ENCODE data around the gene CSNK1E.
A peak's percentile ranks its signal among the peaks of the same experiment; 100 is the strongest.

CSNK1E gene

DNA sequence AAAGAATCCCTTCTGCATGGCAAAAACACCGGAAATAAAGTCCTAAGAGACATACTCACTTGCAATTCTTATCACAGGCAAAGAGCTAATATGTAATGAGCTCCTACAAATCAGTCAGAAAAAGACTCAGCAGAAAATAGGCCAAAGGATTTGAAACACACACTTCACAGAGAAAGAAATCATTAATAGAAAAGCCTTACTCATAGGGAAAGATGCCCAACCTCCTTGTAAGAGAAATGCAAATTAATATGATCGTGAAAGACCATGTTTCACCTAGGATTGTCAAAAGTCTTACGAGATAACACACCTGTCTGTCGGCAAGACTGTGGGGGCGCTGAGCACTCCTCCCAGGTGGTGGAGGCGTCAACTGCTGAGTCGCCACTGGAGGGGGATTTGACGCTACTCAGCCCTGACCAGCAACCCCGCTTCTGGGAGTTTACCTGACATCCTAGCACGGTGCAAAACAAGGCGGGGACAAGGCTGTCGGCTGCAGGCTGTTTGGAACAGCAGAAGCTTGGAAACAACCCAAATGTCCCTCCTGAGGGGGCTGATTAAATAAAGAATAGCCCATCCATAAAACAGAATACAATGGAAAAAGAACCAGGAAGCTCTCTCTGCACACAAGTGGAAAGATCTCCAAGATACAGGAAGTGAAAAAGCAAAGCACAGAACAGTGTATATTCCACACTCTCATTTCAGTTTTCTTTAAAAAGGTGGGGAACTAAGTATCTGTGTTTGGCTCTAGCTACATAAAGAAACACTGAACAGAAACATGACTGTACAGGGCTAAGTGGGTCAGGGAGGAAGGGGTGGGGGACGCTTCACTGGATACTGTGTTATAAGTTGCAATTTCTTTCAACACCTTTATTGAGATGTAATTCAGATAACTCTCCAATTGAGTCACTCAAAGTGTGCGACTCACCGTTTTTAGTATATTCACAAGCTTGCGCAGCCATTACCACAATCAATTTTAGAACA is 11.5 kb downstream of the CSNK1E start:
- peak; percentile 19 for DNase-seq

DNA sequence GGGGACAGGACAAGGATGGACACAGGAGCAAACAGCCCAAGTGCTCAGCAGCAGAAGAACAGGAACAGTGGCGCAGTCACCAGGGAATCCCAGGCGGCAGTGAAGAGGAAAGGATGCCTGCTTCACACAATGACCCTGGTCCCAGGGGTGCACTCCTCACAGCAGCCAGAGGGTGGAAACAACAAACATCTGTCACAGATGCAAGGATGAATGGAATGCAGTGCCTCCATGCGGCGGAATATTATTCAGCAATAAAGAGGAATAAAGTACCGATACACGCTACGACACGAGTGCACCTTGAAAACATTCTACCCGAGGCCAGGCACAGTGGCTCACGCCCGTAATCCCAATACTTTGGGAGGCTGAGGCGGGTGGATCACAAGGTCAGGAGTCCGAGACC is 12.7 kb downstream of the CSNK1E start:
- no peak for DNase-seq

DNA sequence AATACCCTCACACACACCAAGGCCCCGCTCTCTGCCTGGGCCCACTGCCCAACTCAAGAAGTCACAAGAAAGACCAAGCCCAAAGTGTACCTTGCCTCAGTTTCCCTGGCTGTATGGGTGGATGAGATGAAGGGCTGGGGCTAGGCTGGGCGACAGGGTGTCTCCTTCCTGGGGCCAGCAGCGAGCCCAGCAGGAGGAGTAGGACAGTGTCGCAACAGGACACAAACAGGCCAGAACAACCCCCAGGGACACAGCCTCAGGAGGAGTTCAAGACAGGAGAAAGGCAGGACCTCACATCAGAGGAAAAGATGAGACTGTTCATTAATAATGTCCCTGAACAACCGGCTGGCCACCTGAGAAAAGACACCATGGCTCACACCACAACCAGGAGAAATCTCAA is 13.3 kb downstream of the CSNK1E start:
- no peak for DNase-seq

DNA sequence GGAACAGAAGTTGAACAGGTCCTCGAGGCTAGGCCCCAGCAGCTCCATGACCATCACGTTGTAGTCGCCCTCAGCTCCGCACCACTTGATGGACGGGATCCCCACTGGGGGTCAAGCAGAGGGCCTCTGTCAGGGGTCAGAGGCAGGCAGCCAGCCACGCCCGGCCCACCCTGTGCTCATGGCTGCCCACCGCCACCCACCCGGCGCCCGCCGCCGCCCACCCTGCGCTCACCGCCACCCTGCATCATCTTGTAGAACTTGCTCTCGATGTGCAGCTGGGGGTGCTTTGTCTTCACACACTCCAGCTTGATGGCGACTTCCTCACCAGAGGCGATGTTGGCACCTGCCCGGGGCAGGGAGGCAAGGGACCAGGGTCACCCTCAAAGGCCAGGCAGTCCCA is 14.3 kb downstream of the CSNK1E start:
- DNase-seq: no peak

DNA sequence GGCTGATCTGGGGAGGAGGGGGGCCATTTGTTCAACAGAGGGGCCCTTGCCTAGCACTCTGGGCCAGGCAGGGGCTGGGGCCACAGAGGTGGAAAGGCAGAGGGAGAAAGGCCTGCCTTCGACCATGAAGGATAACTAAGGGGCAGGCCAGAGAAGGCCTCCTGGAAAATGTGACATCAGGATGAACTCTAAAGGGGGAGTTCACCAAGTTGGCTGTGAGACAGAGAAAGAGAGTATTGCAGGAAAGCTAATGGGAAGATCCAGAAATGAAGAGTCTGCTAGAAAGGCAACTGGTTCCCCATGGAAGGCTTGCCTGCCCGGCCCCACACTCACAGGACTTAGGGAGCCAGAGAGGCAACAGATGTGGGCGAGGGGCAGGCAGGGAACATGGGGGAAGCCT is 16.3 kb downstream of the CSNK1E start:
- DNase-seq: no peak

DNA sequence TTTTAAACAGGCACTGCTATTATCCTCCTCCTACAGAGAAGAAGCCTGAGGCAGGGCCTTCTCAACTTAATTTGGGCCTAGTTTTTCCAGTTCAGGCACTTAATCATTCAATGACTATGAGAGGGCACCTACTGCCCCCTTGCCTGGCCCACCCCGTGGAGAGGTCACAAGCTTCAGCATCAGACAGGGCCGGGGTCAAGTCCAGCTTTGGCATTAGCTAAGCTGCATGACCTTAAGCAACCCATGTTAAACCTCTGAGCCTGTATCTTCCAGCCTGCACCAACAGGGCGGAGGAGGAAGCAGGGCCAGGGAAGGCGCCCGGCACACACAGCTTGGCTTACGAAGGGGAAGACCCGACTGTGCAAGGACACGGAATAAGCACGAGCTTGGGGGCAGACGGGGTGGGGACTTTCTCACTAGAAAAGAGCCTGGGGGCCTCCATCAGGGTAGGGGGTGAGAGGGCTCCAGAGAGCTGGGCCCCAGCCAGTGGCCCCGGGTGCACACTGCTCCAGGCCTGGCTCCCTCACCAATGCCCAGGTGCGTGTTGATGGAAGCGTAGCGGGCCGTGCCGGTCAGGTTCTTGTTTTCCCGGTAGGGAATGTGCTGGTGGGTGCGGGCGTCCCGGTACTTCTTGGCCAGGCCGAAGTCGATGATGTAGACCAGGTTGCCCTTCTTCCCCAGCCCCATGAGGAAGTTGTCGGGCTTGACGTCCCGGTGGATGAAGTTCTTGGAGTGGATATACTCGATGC is 16.9 kb downstream of the CSNK1E start:
- no peak for DNase-seq

DNA sequence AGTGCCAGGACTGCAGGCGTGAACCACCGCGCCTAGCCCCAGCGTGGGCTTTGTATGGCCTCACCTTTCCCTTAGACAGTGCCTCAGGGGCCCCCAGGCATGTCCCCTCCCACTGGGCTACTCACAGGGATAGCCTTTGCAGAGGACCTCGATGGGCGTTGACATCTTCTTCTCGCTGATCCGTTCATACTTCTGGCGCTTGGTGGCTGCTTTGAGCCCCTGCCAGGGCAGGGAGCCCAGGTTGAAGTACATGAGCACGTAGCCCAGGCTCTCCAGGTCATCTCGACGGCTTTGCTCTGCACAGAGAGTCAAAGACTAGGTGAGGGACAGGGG is 17.5 kb downstream of the CSNK1E start:
- no peak for DNase-seq

DNA sequence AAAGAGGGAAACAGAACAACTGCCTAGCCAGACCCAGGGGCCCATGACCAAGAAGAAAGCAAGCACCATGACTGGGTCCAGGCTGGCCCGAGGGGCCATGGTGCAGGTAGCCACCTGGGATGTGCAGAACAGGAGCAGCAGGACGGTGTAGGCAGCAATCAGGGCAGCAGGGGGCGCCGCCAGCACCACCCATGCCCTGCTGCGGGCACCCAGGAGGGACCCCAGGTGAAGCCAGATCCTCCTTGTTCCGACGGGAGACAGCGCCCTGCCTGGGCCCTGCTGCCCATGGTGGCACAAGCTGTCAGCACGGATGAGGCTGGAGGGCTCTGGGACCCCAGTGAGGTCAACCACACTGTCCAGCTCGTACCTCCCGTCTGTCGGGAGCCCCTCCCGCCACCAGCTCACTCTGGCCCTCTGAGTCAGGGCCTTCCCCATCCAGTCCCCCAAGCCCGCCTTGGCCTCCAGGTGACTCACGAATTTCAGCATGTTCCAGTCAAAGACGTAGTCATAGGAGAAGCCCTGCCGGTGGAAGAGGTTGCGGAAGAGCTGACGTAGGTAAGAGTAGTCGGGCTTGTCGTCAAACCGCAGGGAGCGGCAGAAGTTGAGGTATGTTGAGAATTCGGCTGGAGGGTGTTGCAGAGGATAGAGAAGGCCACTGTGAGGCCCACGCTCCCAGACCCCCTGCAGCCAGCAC is 18.8 kb downstream of the CSNK1E start:
- peak; percentile 56 for DNase-seq

DNA sequence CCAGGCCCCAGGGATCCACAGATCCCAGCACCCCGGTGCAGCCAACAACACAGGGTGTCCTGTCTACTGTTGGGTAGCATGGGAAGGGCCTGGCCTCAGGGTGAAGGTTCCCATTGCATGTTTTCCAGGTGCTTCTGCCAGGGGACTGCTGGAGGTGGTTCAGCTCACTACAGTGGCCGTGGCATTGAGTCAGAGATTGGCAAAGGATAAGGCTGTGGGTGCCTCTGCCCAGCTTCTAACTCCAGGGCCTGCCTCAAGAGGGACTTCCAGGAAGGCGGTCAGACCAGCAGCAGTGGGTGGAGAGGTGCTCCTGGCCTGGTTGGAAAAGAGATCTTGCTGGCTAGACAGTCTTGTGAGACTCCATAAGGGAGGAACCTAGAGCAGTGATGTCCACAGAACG is 20.9 kb downstream of the CSNK1E start:
- DNase-seq: no peak

DNA sequence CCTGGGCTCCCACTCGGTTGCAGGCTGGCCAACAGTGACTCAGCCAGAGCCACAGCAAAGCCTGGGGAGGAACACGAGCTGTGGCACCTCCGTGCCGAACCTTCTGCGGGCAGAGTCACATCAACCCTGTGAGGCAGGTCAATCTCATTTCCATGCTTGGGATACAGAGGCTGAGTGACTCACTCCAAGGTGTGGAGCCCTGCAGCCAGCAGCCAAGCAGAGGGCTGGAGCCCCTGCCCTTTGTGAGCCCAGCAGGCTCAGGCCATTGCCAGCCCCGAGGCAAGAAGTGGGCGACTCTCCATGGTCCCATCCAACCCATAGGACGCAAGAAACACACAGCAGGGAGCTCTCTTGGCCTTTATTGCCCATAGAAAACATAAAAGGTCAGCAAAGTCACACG is 21.4 kb downstream of the CSNK1E start:
- no peak for DNase-seq

DNA sequence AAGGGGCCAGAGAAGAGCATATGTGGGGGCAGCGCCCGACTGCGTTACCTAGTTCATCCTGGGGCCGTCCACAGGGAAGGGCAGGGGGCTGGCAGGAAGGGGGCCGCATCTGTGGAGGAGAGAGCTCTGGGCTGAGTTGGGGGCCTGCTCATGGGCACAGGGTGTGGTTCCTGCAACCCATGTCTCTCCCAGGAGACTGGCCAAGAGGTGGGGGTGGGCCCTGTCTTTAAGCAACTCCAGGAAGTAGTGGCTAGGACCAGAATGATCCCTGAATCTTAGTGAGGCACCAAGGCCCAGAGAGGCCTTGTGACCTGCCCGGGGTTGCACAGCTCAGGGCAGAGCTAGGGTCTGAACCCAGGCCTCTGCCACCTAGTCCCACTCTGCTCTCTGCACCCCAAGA is 21.9 kb downstream of the CSNK1E start:
- no peak for DNase-seq

DNA sequence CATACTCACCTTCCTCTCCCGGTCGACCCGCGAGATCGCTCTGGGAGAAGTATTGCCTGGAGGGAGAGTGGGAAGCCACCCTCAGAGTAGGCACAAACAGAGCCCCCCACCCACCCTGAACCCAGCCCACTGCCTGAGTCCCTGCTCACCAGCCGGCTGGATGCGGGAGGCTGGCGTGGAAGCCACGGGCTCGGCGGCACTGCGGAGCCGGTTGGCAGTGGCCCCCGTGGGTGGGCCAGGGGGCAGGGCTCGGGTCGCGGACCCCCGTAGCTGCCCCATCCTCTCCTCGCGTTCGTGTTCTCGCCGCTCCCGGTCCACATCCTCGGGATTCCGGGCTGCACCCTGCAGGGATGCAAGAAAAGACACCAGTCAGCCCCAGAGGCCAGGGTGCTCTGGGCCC is 23.0 kb downstream of the CSNK1E start:
- DNase-seq: no peak

DNA sequence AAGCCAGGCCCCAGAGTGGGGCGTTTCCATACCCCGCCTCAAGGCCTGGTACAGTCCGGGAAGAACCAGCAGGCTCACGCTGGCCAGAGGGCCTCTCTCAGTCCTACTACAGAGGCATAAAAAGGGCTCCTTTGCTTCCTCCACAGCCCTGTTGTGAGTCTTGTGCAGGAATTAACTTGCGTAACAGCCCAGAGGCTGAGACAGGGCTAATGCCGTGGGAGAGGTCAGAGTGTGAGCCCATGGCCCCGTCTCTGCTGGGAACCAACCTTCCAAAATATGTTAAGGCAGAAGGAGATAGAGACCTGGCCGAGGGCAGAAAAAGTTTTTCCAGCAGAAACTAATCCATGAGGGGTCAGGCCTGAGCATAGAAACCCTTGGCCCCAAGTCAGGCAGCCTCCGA is 24.5 kb downstream of the CSNK1E start:
- DNase-seq: no peak

DNA sequence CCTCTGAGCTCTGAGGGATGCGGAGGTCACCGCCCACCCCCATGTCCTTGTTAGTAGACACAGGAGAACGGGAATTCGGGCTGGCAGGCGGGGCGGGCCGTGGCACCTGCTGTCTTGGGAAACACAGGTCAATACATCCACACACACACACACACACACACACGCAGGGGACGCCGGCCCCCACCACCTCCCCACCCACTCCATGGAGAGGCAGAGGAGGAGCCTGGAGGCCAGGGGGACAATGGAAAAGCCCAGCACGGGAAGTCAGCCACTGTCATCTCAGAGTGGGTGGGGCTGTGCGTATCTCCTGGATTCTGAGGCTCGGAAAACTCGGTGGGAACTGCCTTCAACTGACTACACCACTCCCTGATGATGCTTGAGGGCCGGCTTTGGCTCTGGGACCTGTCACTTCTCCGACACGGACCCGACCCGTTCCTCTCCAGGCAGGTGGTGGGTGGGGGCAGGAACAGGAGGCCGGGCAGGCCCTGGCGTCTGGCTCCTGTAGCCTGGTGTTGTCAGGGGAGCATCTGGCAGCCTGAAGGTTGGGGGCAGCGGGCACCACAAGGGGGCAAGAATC is 25.9 kb downstream of the CSNK1E start:
- no peak for DNase-seq

DNA sequence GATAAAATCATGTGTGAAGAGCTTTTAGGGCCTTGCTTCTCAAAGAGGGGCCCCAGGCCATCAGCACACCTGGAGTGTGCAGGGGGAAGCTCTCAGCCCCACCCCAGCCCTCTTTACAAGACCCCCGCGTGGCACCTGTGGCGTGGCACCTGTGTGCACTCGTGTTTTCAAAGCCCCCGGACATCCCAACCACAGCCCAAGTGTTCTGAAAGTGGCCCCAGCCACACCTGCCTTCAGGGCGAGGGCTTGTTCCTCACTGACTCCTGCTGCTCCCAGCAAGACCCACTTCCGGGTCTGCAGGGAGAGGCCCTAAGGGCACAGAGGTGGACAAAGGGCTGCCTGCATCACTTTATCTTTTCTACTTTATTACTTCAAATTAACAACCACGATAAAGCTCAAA is 26.9 kb downstream of the CSNK1E start:
- DNase-seq: no peak

DNA sequence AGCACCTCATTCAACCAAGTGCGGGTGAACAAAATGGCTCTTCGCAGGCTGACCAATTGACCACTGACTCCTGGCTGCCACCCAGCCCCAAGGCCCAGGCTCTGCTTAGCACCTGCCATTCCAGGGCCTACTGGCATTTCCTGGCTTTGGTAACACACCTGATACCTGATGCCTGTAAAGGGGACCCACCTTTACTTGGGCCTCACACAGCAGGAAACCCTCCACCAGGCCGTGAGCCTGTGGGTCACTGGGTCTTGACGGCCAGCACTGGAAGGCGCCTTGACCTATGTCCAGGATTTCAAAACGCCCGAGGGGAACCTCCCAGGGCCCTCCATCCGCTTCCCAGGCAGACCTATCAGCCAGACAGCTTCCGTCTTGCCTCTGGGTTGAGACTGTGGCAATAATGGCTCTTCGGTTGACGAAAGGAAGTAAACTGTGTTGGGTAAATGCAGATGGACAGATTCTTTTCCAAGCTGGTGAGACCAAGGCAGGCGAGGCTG is 27.6 kb downstream of the CSNK1E start:
- no peak for DNase-seq

DNA sequence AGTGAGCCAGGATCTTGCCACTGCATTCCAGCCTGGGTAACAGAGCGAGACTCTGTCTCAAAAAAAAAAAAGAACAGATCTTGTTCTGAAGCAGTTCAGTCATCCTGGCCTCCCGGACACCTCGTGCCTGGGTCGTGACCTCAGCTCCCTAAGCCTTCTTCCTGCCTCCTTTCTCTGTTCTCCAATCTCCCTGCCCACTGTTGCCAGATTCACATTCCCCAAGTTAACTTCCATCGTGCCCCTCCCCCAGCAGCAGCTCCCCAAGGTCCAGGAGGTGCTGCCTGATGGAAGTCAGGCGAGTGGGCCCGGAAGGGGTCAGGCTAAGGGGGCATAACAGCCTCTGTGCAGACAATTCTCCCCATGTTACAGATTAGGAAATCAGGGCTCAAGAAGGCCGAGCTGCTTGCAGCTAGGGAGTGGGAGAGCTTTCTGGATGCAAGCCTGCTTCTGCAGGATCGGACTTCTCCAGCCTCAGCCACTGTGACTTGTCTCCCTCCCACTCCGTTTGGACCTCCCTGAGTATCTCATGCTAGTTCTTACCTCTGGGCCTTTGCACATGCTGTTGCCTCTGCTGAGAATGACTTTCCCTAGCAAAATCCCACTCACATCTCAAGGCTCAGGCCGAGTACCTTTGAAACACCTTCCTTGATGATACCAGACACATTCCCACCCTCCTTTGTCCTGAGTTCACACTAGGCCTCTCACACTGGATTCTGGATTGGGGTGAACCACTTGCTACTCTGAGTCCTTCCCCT is 30.1 kb downstream of the CSNK1E start:
- DNase-seq: no peak

DNA sequence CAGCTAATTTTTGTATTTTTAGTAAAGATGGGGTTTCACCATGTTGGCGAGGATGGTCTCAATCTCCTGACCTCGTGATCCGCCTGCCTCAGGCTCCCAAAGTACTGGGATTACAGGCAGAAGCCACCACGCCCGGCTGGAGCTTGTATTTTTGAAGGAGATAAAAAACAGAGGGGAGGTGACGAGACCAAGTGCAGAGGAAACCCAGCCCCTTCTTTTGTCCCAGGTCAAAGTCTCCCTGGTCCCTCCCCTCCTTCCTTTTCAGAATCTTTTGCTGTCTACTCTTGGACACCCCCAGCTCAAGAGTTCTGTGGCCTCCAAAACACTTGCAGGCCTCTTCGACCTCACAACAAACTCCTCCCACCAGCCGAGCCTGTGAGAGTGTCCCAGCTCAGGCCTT is 32.2 kb downstream of the CSNK1E start:
- no peak for DNase-seq

DNA sequence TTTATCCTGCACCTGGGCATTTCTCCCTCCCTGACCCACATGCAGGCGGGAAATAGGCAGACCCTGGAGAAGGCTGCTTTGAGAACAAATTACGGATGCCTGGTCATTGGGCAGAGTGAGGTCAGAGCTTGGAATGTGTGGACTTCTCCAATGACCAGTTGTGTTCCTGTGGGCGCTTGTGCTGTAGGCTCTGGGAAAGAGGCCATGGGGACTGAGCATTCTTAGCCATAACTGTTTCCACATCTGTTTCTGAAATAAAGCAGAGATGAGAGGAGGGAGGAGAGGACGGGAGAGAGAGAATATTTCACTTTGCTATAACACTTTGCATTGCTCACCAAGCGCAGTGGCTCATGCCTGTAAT is 33.2 kb downstream of the CSNK1E start:
- DNase-seq: no peak

DNA sequence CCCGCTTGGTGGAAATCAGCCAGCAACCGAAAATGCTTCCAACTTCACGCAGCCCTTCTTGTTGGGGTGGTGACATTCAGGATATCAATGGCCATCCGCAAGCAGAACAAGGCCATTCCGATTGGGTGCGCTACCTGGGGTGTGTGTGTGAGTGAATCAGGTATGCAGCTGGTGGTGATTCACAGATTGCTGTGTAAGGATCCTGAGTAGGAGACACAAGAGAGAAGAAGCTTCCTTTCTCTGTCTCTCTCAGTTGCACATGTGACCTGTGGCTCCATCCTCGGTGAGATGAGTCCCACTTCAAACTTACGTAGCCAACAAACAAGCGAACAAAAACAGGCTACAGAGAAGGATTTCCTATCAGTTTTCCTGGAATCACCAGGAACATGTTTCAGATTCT is 34.8 kb downstream of the CSNK1E start:
- no peak for DNase-seq

DNA sequence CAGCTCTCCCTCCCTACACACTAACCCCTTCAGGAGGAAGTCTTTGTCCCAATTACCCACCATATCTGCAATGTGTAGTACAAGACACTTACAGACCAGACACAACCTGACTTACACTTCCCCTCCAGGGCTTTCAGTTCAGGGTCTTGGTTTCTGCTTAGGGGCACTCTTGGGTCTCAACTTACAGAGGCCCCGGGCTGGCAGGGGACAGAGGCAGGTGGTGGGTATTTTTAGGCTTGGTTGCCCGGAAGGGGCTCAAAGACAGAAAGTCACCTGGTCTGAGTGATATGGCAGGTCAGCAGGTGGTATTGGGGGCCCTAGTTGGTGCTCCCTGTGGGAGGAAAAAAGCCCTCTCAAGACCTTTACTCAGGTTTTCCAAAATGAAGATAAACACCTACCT is 41.1 kb downstream of the CSNK1E start:
- DNase-seq: no peak

DNA sequence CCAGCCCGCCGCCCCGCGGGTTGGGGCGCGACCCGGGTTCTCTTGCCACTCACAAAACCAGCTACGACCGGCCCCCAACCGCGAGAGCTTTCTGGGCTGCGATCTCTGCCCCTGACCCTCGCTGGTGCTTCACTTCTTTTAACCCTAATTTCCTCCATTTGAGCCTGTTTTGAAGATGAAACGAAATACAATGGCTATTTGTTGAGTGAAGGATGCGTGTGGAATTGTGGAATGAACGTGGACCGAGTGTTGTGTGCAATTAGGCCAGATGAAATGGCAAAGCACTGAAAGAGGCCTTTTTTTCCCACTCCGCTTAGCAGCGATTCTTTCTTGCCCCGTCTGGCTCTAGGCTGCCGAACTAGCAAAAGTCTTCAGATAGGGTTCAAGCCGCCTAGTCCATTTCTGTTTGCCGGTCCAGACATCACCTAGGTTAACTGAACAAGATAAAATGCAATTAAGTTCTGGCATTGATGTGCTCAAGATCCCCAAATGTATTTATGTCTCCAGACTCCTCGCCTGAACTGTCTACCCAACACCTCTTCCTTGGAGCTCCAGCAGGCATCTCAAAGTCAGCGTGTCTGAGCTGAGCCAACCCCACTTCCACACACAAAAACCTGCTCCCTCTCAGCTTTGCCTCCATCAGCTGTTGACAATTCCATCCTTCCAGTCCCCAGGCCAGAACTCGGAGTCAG is 44.0 kb downstream of the CSNK1E start:
- no peak for DNase-seq
